HCT116 (cell line): ENCODE data around the gene TSC22D3. TPM values are rescaled to one million over a fixed set of nuclear protein-coding genes. Genes with fewer than 3 reads are reported as not detected.

Experiments used
- ATAC-seq: fragments of 200-7000 bp; cut with Tn5 transposase; 2 replicates; pipeline ENCODE4 v1.9.1; 2020; ENCODE audit warnings: mild to moderate bottlenecking, moderate library complexity
- BruUV-seq: library from RNA; stranded (reverse); fragments of 400-500 nt; replicated peaks from 2 replicates; lab custom pipeline; 2021; lab: Mats Ljungman, UMichigan
- CTCF ChIA-PET: fragments of 300-600 bp; sonication (Branson Sonifier 250); formaldehyde crosslinking; loops from one replicate; lab custom pipeline; 2021; ENCODE audit warnings: antibody characterized with exemption; lab: Charles Lee
- POLR2A ChIA-PET: fragments of 300-600, 350-600 bp; sonication (Branson Sonifier 250); formaldehyde crosslinking; loops from one replicate; lab custom pipeline; 2021; ENCODE audit warnings: antibody characterized with exemption; lab: Charles Lee
- RAD21 ChIA-PET, 2 experiments: fragments of 300-600 bp; sonication (Branson Sonifier 250); formaldehyde crosslinking; loops; one replicate each; lab custom pipeline; 2023; ENCODE audit warnings: low total read pairs in 2 of 2; ENCODE audit not compliant: uncharacterized antibody in 2 of 2, unreplicated experiment in 2 of 2, low non-redundant PET in 1 of 2; lab: Charles Lee
- DNase-seq: peaks from one replicate; pipeline ENCODE4 v3.0.0-alpha.2; 2010; ENCODE audit warnings: low read depth, low spot score
- H2AFZ ChIP-seq: fragments of 200-600 bp; shearing (Covaris generic), sonication (generic); 2 replicates; pipeline ENCODE4 v1.6.1; 2017; ENCODE audit warnings: low read depth, mixed run types, mixed read lengths, antibody characterized with exemption, low read length; ENCODE audit not compliant: poor library complexity, severe bottlenecking
- H3K27ac ChIP-seq: 2 replicates; pipeline ENCODE4 v1.5.1; 2012; ENCODE audit warnings: low read depth, low read length
- H3K27me3 ChIP-seq: fragments of 200-600 bp; sonication (generic); 2 replicates; pipeline ENCODE4 v1.6.1; 2016; ENCODE audit warnings: mixed run types, low read length, mixed read lengths; ENCODE audit not compliant: insufficient read depth
- H3K36me3 ChIP-seq, 2 experiments: fragments of 200-500 bp in 1 of 2; fragments of 200-600 bp in 1 of 2; sonication (Bioruptor generic) in 1 of 2; sonication (generic) in 1 of 2; 2 replicates each; pipeline versions ENCODE4 v1.5.1 to v1.6.1; 2014 to 2016; ENCODE audit warnings: low read length in 2 of 2, inconsistent platforms in 1 of 2, mixed read lengths in 1 of 2, mixed run types in 1 of 2; ENCODE audit not compliant: insufficient read depth in 2 of 2, control insufficient read depth in 1 of 2
- H3K4me1 ChIP-seq, 2 experiments: fragments of 200-600 bp in 1 of 2; sonication (generic) in 1 of 2; 2 replicates each; pipeline versions ENCODE4 v1.5.1 to v1.6.1; 2012 to 2017; ENCODE audit warnings: low read length in 2 of 2, inconsistent platforms in 1 of 2, mild to moderate bottlenecking in 1 of 2, mixed read lengths in 1 of 2, mixed run types in 1 of 2, moderate library complexity in 1 of 2; ENCODE audit not compliant: insufficient read depth in 2 of 2, control insufficient read depth in 1 of 2
- H3K4me2 ChIP-seq: fragments of 200-600 bp; sonication (generic); 2 replicates; pipeline ENCODE4 v1.6.1; 2017; ENCODE audit warnings: mixed run types, low read length, mixed read lengths
- H3K4me3 ChIP-seq, 2 experiments: fragments of 200-600 bp in 1 of 2; sonication (generic) in 1 of 2; replicated peaks in 1 of 2; 2 replicates each; pipeline ENCODE4 v1.5.1; 2011 to 2016; ENCODE audit warnings: low read length in 2 of 2, control low read depth in 1 of 2, low read depth in 1 of 2, mild to moderate bottlenecking in 1 of 2, mixed read lengths in 1 of 2, mixed run types in 1 of 2
- H3K79me2 ChIP-seq: fragments of 200-600 bp; sonication (generic); 2 replicates; pipeline ENCODE4 v1.6.1; 2017; ENCODE audit warnings: mild to moderate bottlenecking, mixed run types, low read length, moderate library complexity, mixed read lengths; ENCODE audit not compliant: insufficient read depth
- H3K9ac ChIP-seq: fragments of 200-600 bp; sonication (generic); 2 replicates; pipeline ENCODE4 v1.6.1; 2016; ENCODE audit warnings: low read length, mixed read lengths
- H3K9me2 ChIP-seq: fragments of 200-600 bp; sonication (generic), shearing (Covaris generic); 2 replicates; pipeline ENCODE4 v1.6.1; 2017; ENCODE audit warnings: mixed run types, mild to moderate bottlenecking, moderate library complexity; ENCODE audit not compliant: insufficient read depth
- H3K9me3 ChIP-seq, 2 experiments: fragments of 200-500 bp in 1 of 2; fragments of 200-600 bp in 1 of 2; sonication (Bioruptor generic) in 1 of 2; sonication (generic) in 1 of 2; 2 replicates each; pipeline ENCODE4 v1.6.1; 2014 to 2017; ENCODE audit warnings: low read length in 2 of 2, mixed read lengths in 2 of 2, inconsistent platforms in 1 of 2, low read depth in 1 of 2, mild to moderate bottlenecking in 1 of 2, mixed run types in 1 of 2, moderate library complexity in 1 of 2; ENCODE audit not compliant: control insufficient read depth in 1 of 2, insufficient read depth in 1 of 2
- H4K20me1 ChIP-seq: fragments of 200-600 bp; sonication (generic), shearing (Covaris generic); 2 replicates; pipeline ENCODE4 v1.6.1; 2017; ENCODE audit warnings: mixed run types, mild to moderate bottlenecking, moderate library complexity; ENCODE audit not compliant: insufficient read depth
- CBX3 ChIP-seq: IDR thresholded peaks from 2 replicates; pipeline ENCODE4 v1.6.1; 2012; ENCODE audit warnings: low read depth
- EGR1 ChIP-seq: IDR thresholded peaks from 2 replicates; pipeline ENCODE4 v1.6.1; 2012; ENCODE audit warnings: low read depth
- EZH2 ChIP-seq: fragments of 200-600 bp; sonication (generic); IDR thresholded peaks from 2 replicates; pipeline ENCODE4 v1.6.1; 2017; ENCODE audit warnings: antibody characterized with exemption, mixed run types
- EZH2phosphoT487 ChIP-seq: fragments of 200-600 bp; IDR thresholded peaks from 2 replicates; pipeline ENCODE4 v1.6.1; 2018; ENCODE audit warnings: antibody characterized with exemption, borderline replicate concordance
- FOSL1 ChIP-seq: IDR thresholded peaks from 2 replicates; pipeline ENCODE4 v1.6.1; 2012; ENCODE audit warnings: low read depth
- JUND ChIP-seq: IDR thresholded peaks from 2 replicates; pipeline ENCODE4 v1.6.1; 2012
- RAD21 ChIP-seq: IDR thresholded peaks from 2 replicates; pipeline ENCODE4 v1.6.1; 2012; ENCODE audit warnings: low read depth, mild to moderate bottlenecking
- REST ChIP-seq: IDR thresholded peaks from 2 replicates; pipeline ENCODE4 v1.6.1; 2012; ENCODE audit warnings: low read depth
- SIN3A ChIP-seq: IDR thresholded peaks from 2 replicates; pipeline ENCODE4 v1.6.1; 2012; ENCODE audit warnings: low read depth
- SP1 ChIP-seq: IDR thresholded peaks from 2 replicates; pipeline ENCODE4 v1.6.1; 2012; ENCODE audit warnings: low read depth
- ZFX ChIP-seq: fragments of 450-650 bp; IDR thresholded peaks from 2 replicates; pipeline ENCODE4 v1.6.1; 2017
- ZNF274 ChIP-seq: fragments of 200-500 bp; sonication (Bioruptor generic); IDR thresholded peaks from 2 replicates; pipeline ENCODE4 v1.6.1; 2014; ENCODE audit warnings: mild to moderate bottlenecking, low read depth, low read length, inconsistent platforms
- intact Hi-C: fragments of 100-400 bp; cut with micrococcal nuclease; formaldehyde crosslinking; loops from 2 replicates; pipeline ENCODE4 v1.10.0; 2022
- total RNA-seq: library from RNA; stranded (reverse); gene quantifications from one replicate; pipeline ENCODE4 v1.2.1, GENCODE V29; 2021; ENCODE audit not compliant: unreplicated experiment
- TF ChIP-seq, protein P1 (sequence below): IDR thresholded peaks from 2 replicates; pipeline ENCODE4 v1.6.1; 2011; ENCODE audit warnings: mild to moderate bottlenecking, low read length, moderate library complexity; ENCODE audit not compliant: insufficient replicate concordance; ENCODE audit errors: extremely low read depth
- TF ChIP-seq, protein P2 (sequence below): IDR thresholded peaks from 2 replicates; pipeline ENCODE4 v1.6.1; 2012
- TF ChIP-seq, protein P3 (sequence below): IDR thresholded peaks from 2 replicates; pipeline ENCODE4 v1.6.1; 2012
- TF ChIP-seq, protein P4 (sequence below), 3 experiments: fragments of 200-600 bp in 1 of 3; sonication (generic) in 1 of 3; IDR thresholded peaks in 2 of 3; conservative IDR thresholded peaks in 1 of 3; 2 replicates each; pipeline ENCODE4 v1.5.1; 2012 to 2017; ENCODE audit warnings: low read depth in 2 of 3, low read length in 2 of 3, antibody characterized with exemption in 1 of 3, borderline replicate concordance in 1 of 3, control low read depth in 1 of 3, mild to moderate bottlenecking in 1 of 3, mixed read lengths in 1 of 3, mixed run types in 1 of 3, moderate library complexity in 1 of 3; ENCODE audit not compliant: insufficient read depth in 1 of 3

TSC22D3 gene
- total RNA-seq, 1 experiment from 2014 or later: 24.6 TPM

DNA sequence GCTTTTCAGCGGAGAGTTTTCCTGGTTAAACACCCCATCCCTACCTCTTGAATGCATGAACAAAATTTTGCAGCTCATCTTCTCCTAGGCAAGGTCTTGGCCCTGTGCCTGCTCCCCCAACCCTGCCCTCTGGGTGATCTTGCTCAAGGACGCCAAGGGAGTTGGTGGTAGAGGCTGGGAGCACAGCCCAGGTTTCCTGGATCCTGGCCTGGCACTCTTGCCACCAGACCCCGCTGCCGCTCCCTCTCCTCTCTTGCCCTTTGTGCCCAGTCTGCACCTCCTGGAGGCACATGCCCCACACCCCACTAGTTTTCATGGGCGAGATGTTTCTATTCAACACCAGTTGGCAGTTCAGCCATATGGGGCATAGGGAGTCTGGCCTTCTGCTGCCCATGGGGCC is 37.3 kb downstream of the TSC22D3 start:
- no peak overlapping the region for H3K4me3 ChIP-seq
- DNase-seq (no peak), ATAC-seq (no peak)
- H3K36me3 ChIP-seq: no peaks in the 10 kb centered on the region
- no peak overlapping the region for H2AFZ ChIP-seq
- no peak overlapping the region for H3K9ac ChIP-seq
- ChIA-PET POLR2A (no interaction called here), CTCF (no interaction called here), RAD21 (no interaction called here)
- H3K4me2 ChIP-seq: no peak overlapping the region
- H3K27me3 ChIP-seq: no peaks in the 10 kb centered on the region
- H3K9me3 ChIP-seq: no peaks in the 10 kb centered on the region
- H3K9me2 ChIP-seq: no peaks in the 10 kb centered on the region
- no TSS peak for BruUV-seq
- TF ChIP-seq SP1 (no peak), REST (no peak), CBX3 (no peak), FOSL1 (no peak), ZFX (no peak), JUND (no peak), ZNF274 (no peak), RAD21 (no peak), SIN3A (no peak), EZH2 (no peak), EZH2phosphoT487 (no peak), EGR1 (no peak)
- TF ChIP-seq, protein P1, sequence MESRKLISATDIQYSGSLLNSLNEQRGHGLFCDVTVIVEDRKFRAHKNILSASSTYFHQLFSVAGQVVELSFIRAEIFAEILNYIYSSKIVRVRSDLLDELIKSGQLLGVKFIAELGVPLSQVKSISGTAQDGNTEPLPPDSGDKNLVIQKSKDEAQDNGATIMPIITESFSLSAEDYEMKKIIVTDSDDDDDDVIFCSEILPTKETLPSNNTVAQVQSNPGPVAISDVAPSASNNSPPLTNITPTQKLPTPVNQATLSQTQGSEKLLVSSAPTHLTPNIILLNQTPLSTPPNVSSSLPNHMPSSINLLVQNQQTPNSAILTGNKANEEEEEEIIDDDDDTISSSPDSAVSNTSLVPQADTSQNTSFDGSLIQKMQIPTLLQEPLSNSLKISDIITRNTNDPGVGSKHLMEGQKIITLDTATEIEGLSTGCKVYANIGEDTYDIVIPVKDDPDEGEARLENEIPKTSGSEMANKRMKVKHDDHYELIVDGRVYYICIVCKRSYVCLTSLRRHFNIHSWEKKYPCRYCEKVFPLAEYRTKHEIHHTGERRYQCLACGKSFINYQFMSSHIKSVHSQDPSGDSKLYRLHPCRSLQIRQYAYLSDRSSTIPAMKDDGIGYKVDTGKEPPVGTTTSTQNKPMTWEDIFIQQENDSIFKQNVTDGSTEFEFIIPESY: no peak
- TF ChIP-seq, protein P2, sequence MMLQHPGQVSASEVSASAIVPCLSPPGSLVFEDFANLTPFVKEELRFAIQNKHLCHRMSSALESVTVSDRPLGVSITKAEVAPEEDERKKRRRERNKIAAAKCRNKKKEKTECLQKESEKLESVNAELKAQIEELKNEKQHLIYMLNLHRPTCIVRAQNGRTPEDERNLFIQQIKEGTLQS: no peak
- TF ChIP-seq, protein P3, sequence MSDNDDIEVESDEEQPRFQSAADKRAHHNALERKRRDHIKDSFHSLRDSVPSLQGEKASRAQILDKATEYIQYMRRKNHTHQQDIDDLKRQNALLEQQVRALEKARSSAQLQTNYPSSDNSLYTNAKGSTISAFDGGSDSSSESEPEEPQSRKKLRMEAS: no peak
- TF ChIP-seq, protein P4, sequence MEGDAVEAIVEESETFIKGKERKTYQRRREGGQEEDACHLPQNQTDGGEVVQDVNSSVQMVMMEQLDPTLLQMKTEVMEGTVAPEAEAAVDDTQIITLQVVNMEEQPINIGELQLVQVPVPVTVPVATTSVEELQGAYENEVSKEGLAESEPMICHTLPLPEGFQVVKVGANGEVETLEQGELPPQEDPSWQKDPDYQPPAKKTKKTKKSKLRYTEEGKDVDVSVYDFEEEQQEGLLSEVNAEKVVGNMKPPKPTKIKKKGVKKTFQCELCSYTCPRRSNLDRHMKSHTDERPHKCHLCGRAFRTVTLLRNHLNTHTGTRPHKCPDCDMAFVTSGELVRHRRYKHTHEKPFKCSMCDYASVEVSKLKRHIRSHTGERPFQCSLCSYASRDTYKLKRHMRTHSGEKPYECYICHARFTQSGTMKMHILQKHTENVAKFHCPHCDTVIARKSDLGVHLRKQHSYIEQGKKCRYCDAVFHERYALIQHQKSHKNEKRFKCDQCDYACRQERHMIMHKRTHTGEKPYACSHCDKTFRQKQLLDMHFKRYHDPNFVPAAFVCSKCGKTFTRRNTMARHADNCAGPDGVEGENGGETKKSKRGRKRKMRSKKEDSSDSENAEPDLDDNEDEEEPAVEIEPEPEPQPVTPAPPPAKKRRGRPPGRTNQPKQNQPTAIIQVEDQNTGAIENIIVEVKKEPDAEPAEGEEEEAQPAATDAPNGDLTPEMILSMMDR (IDR thresholded peaks at IDR 0.05 in 2 of 3, conservative IDR thresholded peaks at IDR 0.05 in 1 of 3; ENCODE audit: borderline replicate concordance in 1 of 3, insufficient read depth in 1 of 3, low read depth in 2 of 3, low read length in 2 of 3): no peak
- H3K79me2 ChIP-seq: no peaks in the 10 kb centered on the region
- H3K4me1 ChIP-seq: peaks cover 11 to 20% of the 10 kb centered on the region in 2 experiments
- intact Hi-C loops: no loop called here
- H3K27ac ChIP-seq: no peak overlapping the region
- H4K20me1 ChIP-seq: no peaks in the 10 kb centered on the region
